ENCODE data around the gene SLC43A1. TPM values are rescaled to one million over a fixed set of nuclear protein-coding genes. Genes with fewer than 3 reads are reported as not detected.

The SLC43A1 gene
- total RNA-seq, 1 experiment from 2014 or later: 27.1 TPM

DNA sequence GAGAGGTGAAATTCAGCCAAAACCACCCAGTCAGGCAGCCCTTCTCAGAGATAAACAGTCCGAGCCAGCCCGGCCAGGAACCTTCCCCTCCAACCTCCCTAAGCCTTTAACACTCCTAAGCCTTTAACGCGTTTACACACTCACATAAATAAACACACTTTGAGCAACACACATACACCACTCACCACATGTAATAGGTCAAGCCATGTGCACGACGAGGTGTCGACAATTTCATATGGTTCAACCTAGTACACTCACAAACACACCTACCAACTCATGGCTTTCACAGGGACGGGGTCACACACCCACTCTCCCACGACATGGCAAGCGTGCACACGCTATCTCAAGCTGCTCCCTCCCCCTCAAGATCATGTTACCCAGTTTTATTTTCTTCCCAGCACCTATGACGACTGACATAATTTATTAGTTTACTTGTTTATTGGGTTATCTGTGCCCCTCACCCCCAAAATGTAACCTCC lies 15.5 kb downstream of the SLC43A1 start:
- no peaks in the 10 kb centered on the region; the same call in 1 of the 2 replicates for H3K27me3 Mint-ChIP-seq (ENCODE audit: low read depth)
- peak overlapping the region; percentile 51 for H3K4me3 Mint-ChIP-seq
- ChIA-PET CTCF (interaction anchor here (0.6 to 4.8 kb wide), 8 partner anchors 8 to 145 kb away, joined by 3 to 28 read pairs (median 7); partner anchors contain the start of genes SLC43A1 and UBE2L6), POLR2A (interaction anchor here (0.7 to 1.6 kb wide), 7 partner anchors 15 to 262 kb away, joined by 3 to 13 read pairs (median 4); partner anchors contain the start of gene SLC43A1)
- peaks cover 14% of the 10 kb centered on the region for H3K36me3 Mint-ChIP-seq
- DNase-seq (ENCODE audit: low spot score): no peak
- no peak for TF ChIP-seq FOXP4 (CRISPR knock-in tag; IDR thresholded peaks at IDR 0.05)
- TF ChIP-seq, protein P1, sequence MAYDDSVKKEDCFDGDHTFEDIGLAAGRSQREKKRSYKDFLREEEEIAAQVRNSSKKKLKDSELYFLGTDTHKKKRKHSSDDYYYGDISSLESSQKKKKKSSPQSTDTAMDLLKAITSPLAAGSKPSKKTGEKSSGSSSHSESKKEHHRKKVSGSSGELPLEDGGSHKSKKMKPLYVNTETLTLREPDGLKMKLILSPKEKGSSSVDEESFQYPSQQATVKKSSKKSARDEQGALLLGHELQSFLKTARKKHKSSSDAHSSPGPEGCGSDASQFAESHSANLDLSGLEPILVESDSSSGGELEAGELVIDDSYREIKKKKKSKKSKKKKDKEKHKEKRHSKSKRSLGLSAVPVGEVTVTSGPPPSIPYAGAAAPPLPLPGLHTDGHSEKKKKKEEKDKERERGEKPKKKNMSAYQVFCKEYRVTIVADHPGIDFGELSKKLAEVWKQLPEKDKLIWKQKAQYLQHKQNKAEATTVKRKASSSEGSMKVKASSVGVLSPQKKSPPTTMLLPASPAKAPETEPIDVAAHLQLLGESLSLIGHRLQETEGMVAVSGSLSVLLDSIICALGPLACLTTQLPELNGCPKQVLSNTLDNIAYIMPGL (CRISPR knock-in tag; IDR thresholded peaks at IDR 0.05): no peak
- no peak for TF ChIP-seq CBFB (CRISPR knock-in tag; IDR thresholded peaks at IDR 0.05; ENCODE audit: low read depth)
- no peak for TF ChIP-seq CREB1 (CRISPR knock-in tag; IDR thresholded peaks at IDR 0.05)
- no peak for TF ChIP-seq GTF2I (CRISPR knock-in tag; conservative IDR thresholded peaks at IDR 0.05)
- TF ChIP-seq ZNF423 (CRISPR knock-in tag; IDR thresholded peaks at IDR 0.05): no peak
- ATAC-seq: no peak
- H3K27ac Mint-ChIP-seq: peak overlapping the region; percentile 86
- no peaks in the 10 kb centered on the region for H3K9me3 Mint-ChIP-seq
- H3K4me1 Mint-ChIP-seq: peaks cover 43% of the 10 kb centered on the region

DNA sequence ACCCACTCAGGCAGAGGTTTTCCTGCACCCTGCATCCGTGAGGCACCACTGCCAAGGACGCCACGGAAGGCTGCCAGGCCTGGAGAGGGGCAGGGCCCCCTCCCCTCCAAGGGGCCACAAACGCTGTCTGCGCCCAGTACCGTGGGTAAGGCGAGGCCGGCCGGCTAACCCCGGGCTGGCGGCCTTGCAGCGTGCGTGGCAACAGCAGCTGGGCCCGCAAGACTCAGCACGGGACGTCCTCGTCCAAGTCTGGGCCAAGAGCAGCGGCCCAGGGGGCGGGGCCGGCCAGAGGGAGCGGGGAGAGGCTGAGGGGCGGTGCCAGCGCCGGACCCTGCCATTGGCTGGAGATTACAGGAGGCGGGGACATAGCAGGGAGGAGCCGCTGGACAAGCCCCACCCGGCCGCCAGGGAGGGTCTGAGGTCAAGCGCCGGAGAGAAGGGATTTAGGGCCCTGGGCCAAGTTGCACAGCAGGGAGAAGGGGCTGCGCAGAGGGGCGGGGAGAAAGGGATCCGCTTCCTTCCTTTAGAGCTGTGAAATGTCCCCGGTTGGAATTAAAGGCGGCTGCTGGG lies 16.0 kb downstream of the SLC43A1 start:
- CTCF ChIA-PET: interaction anchor here (0.6 to 4.8 kb wide), 9 partner anchors 8 to 260 kb away, joined by 3 to 28 read pairs (median 4); partner anchors contain the start of genes SLC43A1 and UBE2L6
- POLR2A ChIA-PET: interaction anchor here (0.7 to 1.6 kb wide), 7 partner anchors 15 to 263 kb away, joined by 3 to 13 read pairs (median 4); partner anchors contain the start of gene SLC43A1
- H3K27ac Mint-ChIP-seq: peak overlapping the region; percentile 86; the same call in 1 of the 2 replicates
- peaks cover 10% of the 10 kb centered on the region for H3K36me3 Mint-ChIP-seq
- DNase-seq (ENCODE audit: low spot score): peak; percentile 99
- H3K9me3 Mint-ChIP-seq: no peaks in the 10 kb centered on the region
- peaks cover 41% of the 10 kb centered on the region for H3K4me1 Mint-ChIP-seq
- H3K27me3 Mint-ChIP-seq (ENCODE audit: low read depth): no peaks in the 10 kb centered on the region; the same call in 1 of the 2 replicates
- peak; percentile 100 for ATAC-seq
- peak overlapping the region; percentile 51 for H3K4me3 Mint-ChIP-seq
- TF ChIP-seq JUN (CRISPR knock-in tag; IDR thresholded peaks at IDR 0.05) (no peak), ZNF263 (CRISPR knock-in tag; IDR thresholded peaks at IDR 0.05; ENCODE audit: low read depth) (no peak), NFYB (CRISPR knock-in tag; conservative IDR thresholded peaks at IDR 0.05; ENCODE audit: low read depth) (peak; percentile 64), USF1 (CRISPR knock-in tag; IDR thresholded peaks at IDR 0.05) (no peak), MYBL2 (CRISPR knock-in tag; IDR thresholded peaks at IDR 0.05) (no peak), RELA (CRISPR knock-in tag; IDR thresholded peaks at IDR 0.05; ENCODE audit: borderline replicate concordance) (no peak), FOXK1 (CRISPR knock-in tag; IDR thresholded peaks at IDR 0.05) (no peak), USF2 (CRISPR knock-in tag; IDR thresholded peaks at IDR 0.05) (no peak), TEAD4 (CRISPR knock-in tag; IDR thresholded peaks at IDR 0.05) (no peak), E2F4 (CRISPR knock-in tag; IDR thresholded peaks at IDR 0.05; ENCODE audit: borderline replicate concordance, low read depth) (no peak), PRRX2 (CRISPR knock-in tag; IDR thresholded peaks at IDR 0.05) (no peak)
- TF ChIP-seq, protein P2, sequence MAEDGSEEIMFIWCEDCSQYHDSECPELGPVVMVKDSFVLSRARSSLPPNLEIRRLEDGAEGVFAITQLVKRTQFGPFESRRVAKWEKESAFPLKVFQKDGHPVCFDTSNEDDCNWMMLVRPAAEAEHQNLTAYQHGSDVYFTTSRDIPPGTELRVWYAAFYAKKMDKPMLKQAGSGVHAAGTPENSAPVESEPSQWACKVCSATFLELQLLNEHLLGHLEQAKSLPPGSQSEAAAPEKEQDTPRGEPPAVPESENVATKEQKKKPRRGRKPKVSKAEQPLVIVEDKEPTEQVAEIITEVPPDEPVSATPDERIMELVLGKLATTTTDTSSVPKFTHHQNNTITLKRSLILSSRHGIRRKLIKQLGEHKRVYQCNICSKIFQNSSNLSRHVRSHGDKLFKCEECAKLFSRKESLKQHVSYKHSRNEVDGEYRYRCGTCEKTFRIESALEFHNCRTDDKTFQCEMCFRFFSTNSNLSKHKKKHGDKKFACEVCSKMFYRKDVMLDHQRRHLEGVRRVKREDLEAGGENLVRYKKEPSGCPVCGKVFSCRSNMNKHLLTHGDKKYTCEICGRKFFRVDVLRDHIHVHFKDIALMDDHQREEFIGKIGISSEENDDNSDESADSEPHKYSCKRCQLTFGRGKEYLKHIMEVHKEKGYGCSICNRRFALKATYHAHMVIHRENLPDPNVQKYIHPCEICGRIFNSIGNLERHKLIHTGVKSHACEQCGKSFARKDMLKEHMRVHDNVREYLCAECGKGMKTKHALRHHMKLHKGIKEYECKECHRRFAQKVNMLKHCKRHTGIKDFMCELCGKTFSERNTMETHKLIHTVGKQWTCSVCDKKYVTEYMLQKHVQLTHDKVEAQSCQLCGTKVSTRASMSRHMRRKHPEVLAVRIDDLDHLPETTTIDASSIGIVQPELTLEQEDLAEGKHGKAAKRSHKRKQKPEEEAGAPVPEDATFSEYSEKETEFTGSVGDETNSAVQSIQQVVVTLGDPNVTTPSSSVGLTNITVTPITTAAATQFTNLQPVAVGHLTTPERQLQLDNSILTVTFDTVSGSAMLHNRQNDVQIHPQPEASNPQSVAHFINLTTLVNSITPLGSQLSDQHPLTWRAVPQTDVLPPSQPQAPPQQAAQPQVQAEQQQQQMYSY (CRISPR knock-in tag; IDR thresholded peaks at IDR 0.05): no peak
- TF ChIP-seq, protein P3, sequence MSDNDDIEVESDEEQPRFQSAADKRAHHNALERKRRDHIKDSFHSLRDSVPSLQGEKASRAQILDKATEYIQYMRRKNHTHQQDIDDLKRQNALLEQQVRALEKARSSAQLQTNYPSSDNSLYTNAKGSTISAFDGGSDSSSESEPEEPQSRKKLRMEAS (CRISPR knock-in tag; IDR thresholded peaks at IDR 0.05): peak; percentile 54; the same call in 1 of the 2 replicates
